GM18873 (cell line): Measurements from ENCODE around the gene FASLG.
"Not testable (repeated sequence)": the region's sequence is repeated elsewhere in the genome, so short reads cannot be mapped to it uniquely, and the experiment has no call there.

Source experiments
- ATAC-seq: cut with Tn5 transposase; IDR thresholded peaks from one replicate; pipeline ENCODE4 v1.9.1; 2021; ENCODE audit warnings: mild to moderate bottlenecking, moderate library complexity, moderate number of reproducible peaks; ENCODE audit not compliant: unreplicated experiment, low FRiP score

The FASLG gene

DNA sequence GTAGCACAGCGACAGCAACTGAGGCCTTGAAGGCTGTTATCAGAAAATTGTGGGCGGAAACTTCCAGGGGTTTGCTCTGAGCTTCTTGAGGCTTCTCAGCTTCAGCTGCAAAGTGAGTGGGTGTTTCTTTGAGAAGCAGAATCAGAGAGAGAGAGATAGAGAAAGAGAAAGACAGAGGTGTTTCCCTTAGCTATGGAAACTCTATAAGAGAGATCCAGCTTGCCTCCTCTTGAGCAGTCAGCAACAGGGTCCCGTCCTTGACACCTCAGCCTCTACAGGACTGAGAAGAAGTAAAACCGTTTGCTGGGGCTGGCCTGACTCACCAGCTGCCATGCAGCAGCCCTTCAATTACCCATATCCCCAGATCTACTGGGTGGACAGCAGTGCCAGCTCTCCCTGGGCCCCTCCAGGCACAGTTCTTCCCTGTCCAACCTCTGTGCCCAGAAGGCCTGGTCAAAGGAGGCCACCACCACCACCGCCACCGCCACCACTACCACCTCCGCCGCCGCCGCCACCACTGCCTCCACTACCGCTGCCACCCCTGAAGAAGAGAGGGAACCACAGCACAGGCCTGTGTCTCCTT, at the start of gene FASLG:
Gene FASLG (plus strand): TSS at position 233 of the 583 bp plus-strand sequence. CDS start 99 bp downstream, at position 332.
- no peak for ATAC-seq

DNA sequence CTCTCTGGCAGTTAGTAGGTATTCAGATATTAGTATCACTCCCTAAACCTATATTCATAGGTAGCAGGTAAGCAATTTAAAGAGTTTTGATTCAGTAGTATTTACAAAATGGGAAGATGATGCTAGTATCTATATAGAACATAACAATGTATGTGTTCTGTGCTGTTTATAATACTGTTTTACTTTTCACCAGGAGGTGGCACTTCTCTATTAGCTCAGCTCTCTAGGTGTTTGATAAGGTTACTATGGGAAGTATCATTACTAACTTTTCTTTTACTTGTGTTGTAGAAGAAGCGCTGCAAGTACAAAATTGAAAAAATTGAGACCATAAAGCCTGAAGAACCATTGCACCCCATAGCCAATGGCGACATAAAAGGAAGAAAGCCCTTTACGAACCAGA, 49.4 kb upstream of the FASLG start:
- ATAC-seq = no peak

- ATAC-seq = no peak
These were observed 46.4 kb upstream of the FASLG start for GRCh38 chr1:172612478-172612877.

DNA sequence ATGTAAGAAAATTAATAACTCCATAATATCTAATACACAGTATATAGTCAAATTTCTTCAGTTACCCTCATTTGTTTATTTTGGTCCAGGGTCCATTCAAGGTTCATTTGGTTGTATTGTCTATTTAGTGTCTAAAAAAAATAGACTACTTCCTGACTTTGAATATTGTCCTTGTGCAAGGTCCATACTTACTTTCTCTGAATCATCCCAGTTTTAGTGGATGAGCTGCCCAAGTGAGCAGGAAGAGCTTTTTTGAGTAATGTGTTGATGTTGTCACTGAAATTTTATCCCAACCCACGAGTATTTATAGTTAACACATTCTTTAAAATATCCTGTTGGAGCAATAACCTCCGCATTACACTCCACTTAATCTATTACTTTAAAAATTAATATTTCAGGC, 45.6 kb upstream of the FASLG start:
- ATAC-seq = no peak

DNA sequence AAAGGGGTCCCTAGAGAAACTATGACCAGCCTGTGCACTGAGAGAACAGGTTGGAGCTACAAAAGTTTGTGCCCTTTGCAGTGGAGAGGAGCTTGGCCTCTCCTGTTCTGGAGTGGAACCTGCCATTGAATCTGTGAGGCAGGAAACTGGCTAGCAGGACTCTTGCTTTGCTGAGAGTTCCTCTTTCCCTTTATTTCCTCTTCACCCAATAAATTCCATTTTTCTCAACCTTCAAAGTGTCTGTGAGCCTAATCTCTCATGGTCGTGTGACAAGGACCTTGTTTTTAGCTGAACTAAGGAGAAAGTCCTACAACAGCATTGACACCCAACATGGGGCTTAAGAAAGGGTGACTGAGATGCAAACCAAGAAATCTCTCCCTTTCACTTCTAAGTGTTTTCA, 42.7 kb upstream of the FASLG start:
- no peak for ATAC-seq

DNA sequence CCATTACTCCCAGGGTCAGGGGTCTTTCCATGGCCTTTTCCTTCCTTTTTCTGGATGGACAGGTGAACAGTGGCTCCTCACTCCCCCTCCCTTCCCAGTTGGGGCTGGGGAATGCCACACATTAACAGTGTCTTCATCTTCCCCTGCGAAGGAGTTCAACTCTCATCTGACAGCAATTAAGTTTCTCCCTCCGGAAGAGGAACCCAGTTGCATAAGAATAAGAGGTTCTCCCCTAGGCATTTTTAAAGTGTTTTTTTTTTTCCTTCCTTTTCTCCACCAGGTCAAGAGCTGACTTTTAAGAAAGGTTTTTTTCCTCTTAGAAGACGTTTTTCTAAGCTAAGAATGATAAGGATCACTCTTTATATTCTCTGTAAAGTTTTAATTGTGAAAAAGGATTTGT, 42.3 kb upstream of the FASLG start:
- ATAC-seq = no peak

DNA sequence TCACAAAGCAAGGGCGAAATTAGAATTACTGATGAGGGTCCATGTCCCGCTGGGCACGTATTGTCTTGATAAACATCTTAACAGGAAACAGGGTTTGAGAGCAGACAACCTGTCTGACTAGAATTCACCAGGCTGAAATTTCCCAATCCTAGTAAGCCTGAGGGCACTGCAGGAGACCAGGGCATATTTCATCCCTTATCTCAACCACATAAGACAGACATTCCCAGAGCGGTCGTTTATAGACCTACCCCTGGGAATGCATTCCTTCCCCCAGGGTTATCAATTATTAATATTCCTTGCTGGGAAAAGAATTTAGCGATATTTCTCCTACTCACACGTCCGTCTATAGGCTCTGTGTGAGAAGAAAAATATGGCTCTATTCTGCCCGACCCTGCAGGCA, 38.3 kb upstream of the FASLG start:
- ATAC-seq = not testable (repeated sequence)

- ATAC-seq = no peak
These were observed 36.4 kb upstream of the FASLG start for GRCh38 chr1:172622541-172622940.

DNA sequence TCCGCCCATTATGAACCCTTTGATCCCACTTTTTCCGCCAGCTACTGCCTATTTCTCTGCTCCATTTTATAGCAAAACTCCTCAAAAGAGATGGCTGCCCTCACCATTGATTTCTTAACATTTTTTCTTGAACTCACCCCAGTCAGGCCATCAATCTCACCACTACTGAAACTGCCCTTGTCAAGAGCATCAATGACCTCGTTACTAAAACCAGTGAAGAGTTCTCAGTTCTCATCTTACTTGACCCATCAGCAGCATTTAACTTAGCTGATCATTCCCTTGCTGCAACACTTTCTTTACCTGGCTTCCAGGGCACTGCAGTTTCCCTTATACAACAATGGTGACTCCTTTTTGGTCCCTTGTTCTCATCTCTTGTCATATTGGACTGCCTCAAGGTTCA, 35.2 kb upstream of the FASLG start:
- no peak for ATAC-seq

DNA sequence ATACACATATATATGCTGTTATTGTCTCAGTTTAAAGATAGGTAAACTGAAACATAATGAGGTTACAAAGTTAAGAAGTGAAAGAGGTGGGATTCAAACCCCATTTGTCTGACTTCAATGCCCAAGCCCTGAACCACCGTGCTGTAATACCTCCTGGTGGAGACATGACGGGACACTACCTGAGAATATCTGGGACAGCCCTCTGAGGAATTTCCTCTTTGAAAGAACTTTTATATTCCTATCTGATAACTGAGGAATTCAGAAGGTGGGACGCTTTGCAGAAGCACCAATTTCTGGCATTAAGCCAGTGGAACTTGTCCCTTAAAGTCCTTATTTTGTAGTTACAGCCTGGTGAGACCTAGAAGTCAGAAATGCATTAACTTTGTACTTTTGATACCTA, 32.1 kb upstream of the FASLG start:
- no peak for ATAC-seq

- ATAC-seq = no peak
These were observed 31.2 kb upstream of the FASLG start for GRCh38 chr1:172627702-172628101.

DNA sequence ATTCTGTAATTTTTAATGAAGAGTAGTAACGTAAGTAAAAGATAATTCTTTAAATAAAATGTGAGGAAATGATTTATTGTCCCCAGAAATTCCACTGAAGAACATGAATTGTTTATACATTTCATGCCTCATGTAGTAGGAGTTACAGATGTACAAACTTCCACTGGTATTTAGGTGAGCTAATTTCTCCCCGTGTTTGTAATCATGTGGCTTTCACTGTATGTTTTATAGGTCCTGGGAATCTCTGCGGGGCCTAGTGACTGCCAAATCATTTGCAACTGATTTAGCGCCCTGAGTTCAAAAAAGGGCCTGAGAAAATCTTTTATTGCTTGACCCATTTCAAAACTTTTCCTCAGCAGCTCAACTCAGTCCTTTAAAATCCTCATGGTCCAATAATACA, 30.5 kb upstream of the FASLG start:
- no peak for ATAC-seq

DNA sequence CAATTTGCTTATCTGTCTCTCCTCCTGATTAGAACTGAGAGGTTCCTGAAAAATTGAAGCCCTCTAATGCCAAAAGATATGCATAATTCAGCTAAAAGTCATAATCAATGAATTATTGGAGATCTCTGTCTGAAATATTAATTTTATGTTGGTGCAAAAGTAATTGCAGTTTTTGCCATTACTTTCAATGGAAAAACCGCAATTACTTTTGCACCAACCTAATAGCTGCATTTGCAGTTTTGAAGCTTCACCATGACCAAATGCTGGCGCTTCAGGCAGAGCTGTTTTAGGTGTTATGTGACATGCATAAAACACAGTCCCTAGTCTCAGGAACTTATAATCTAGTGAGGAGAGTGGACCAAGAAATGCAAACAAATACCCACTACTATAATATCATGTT, 29.7 kb upstream of the FASLG start:
- ATAC-seq = no peak

DNA sequence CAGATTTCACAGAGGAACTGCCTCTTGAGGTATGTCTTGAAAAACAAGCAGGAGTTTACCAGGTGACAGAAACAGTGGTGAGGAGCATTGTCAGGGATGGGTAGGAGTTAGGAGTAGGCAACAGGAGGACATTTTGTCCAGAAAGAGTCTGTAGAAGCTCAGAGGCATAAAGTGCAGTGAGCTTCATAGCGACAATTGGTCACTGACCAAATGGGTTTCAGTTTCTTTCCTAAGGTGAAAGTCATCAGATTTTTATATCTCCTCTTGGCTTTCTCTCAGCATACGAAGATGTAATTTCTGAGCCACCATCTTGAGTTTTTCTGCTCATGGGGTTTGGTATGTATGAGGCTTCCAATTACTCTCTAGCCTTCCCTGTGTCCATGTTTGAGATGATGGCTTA, 29.3 kb upstream of the FASLG start:
- no peak for ATAC-seq

DNA sequence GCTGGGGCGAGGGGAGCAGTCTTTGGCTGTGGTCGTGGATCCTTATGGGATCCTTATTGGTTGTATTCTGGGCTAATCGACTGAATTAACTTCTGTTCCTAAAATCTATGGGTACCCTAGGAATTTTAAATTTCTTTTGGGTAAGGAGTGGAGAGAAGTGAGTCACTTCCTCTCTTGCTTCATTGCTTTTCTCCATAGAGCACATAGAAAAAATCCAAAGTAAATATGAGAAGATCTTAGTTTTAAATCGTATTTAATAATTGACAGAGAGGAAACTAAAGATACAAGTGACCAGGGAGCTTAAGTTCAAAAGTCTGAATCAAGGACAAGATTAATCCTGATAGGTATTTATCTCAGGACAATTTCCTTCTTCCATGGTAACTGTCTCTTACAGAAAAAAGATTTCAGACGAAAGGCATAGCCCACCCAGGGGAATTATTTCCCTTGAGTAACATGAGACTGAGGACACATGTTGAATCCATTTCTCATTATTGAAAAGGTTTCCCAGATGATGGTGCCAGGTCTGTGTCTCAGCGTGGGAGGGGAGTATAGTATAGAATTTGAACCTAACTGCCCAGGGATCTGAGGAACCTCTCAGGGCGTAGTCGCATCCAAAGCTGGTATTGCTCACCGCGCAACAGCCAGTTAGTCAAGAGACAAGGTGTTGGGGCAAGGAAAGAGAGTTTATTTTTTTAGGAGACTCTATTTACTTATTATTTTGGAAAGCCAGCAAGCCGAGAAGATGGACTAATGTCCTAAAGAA, 28.7 kb upstream of the FASLG start:
- ATAC-seq = no peak

GRCh38 chr1:172630868-172631267, 28.0 kb upstream of the FASLG start:
- no peak for ATAC-seq

GRCh38 chr1:172637522-172637921, 21.4 kb upstream of the FASLG start:
- ATAC-seq = no peak

DNA sequence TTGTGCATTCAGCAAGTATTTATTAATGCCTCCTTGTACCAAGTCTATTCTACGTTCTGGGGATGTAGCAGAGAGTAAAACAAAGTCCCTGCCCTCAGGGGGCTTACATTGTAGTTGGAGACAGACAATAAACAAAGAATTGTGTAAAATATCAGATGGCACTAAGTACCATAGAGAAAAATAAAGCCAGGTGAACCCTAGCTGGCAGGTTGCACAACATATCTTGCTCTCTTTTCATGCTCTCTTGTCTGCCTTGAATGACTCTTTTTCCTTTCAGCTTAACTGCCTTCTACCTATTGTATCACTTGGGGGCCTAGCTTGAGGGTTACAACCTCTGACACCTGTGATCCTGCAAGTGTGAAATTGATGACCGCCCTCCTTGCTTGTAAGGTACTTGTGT, 20.7 kb upstream of the FASLG start:
- ATAC-seq = no peak

GRCh38 chr1:172638885-172639831, 19.7 kb upstream of the FASLG start:
- peak; percentile 90 for ATAC-seq

- no peak for ATAC-seq
These were observed 18.8 kb upstream of the FASLG start for GRCh38 chr1:172640111-172640510.

DNA sequence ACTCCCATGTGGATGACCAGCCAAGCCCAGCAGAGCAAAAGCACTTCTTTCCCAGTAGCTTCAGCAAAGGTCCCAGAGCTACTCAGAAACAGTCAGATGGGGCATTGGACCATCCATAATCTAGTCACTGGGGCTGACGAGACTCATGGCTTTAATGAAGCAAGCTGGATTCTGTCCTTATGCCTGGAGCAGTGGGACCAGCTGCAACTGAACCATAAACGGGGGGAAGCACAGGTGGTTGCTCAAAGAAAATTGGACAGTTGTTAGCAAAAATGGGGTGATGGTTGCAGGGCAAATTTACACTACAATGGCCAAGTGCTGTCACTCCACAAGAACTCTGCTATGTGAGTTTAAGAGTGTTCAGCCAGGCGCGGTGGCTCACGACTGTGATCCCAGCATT, 17.4 kb upstream of the FASLG start:
- ATAC-seq = no peak
